ENCODE measurements around the gene CAMK4. TPM values are rescaled to one million over a fixed set of nuclear protein-coding genes. Genes with fewer than 3 reads are reported as not detected.
A peak's percentile ranks its signal among the peaks of the same experiment; 100 is the strongest.

Gene CAMK4
- total and polyA plus RNA-seq, 10 donors = 0.90 to 22.3 (median 12.6) TPM

- intact Hi-C loops (cut with DNase I; ENCODE audit: low total_unique reads) = no loop called here
Measured at GRCh38 chr5:111221139-111221538, 3.0 kb upstream of the CAMK4 start.

GRCh38 chr5:111223101-111223786 is 940 bp upstream of the CAMK4 start:
- peaks cover 0 to 34% (median 21%) of the 10 kb centered on the region in 6 donors for H3K4me1 ChIP-seq
- peak overlapping the region in 5 of 8 donors; percentile 15 to 74 (median 37) for H3K27ac ChIP-seq

More at GRCh38 chr5:111221139-111221538, 3.0 kb upstream of the CAMK4 start:
- Histone ChIP-seq H3K4me1 (peaks cover 0 to 22% (median 14%) of the 10 kb centered on the region in 6 donors), H3K4me3 (no peak overlapping the region), H3K9me3 (no peaks in the 10 kb centered on the region), H3K27ac (no peak overlapping the region), H3K27me3 (replicated peaks in 1 of 7) (peaks cover 0 to 29% (median 13%) of the 10 kb centered on the region in 7 donors), H3K36me3 (no peaks in the 10 kb centered on the region)
- DNase-seq = no peak
- 87 to 100% (median 95%) methylated on average over 1 of the region's 1 CpG for WGBS, 5 donors
- TF ChIP-seq POLR2AphosphoS5 (IDR thresholded peaks at IDR 0.05) (no peak), POLR2A (IDR thresholded peaks at IDR 0.05) (no peak), CTCF (IDR thresholded peaks at IDR 0.05 in 8 of 11, conservative IDR thresholded peaks at IDR 0.05 in 3 of 11) (no peak)

GRCh38 chr5:111224561-111225345 is 569 bp downstream of the CAMK4 start:
- 2 to 11% (median 2%) methylated on average over 13 to 34 of the region's 34 CpGs for WGBS, 5 donors
- H3K4me1 ChIP-seq = peaks cover 0 to 46% (median 21%) of the 10 kb centered on the region in 6 donors
- H3K36me3 ChIP-seq = no peaks in the 10 kb centered on the region
- intact Hi-C loops (cut with DNase I; ENCODE audit: low total_unique reads) = no loop called here
- TF ChIP-seq CTCF (IDR thresholded peaks at IDR 0.05 in 8 of 11, conservative IDR thresholded peaks at IDR 0.05 in 3 of 11) = no peak
- TF ChIP-seq POLR2A (IDR thresholded peaks at IDR 0.05) = no peak
- no peak for TF ChIP-seq POLR2AphosphoS5 (IDR thresholded peaks at IDR 0.05)
- H3K4me3 ChIP-seq = peak overlapping the region; percentile 40 to 79 (median 52)
- DNase-seq = no peak
- H3K27ac ChIP-seq = peak overlapping the region in 4 of 8 donors; percentile 28 to 74 (median 60)
- peaks cover 0 to 48% (median 13%) of the 10 kb centered on the region in 7 donors for H3K27me3 ChIP-seq (replicated peaks in 1 of 7)
- no peaks in the 10 kb centered on the region for H3K9me3 ChIP-seq

More at GRCh38 chr5:111223101-111223786, 940 bp upstream of the CAMK4 start:
- Histone ChIP-seq H3K36me3 (no peaks in the 10 kb centered on the region), H3K4me3 (peak overlapping the region; percentile 40 to 79 (median 52)), H3K27me3 (replicated peaks in 1 of 7) (peaks cover 0 to 48% (median 13%) of the 10 kb centered on the region in 7 donors), H3K9me3 (no peaks in the 10 kb centered on the region)
- no peak for DNase-seq
- intact Hi-C loops (cut with DNase I; ENCODE audit: low total_unique reads) = no loop called here
- TF ChIP-seq POLR2AphosphoS5 (IDR thresholded peaks at IDR 0.05) = no peak
- TF ChIP-seq CTCF (IDR thresholded peaks at IDR 0.05 in 8 of 11, conservative IDR thresholded peaks at IDR 0.05 in 3 of 11) = no peak
- TF ChIP-seq POLR2A (IDR thresholded peaks at IDR 0.05) = no peak
- 38 to 47% (median 42%) methylated on average over 7 to 8 of the region's 8 CpGs for WGBS, 5 donors

- Histone ChIP-seq H3K4me3 (peak overlapping the region in 2 of 8 donors; percentile 2 to 79), H3K9me3 (no peaks in the 10 kb centered on the region), H3K27ac (peak overlapping the region in 4 of 8 donors; percentile 5 to 78 (median 46)), H3K36me3 (no peaks in the 10 kb centered on the region), H3K27me3 (replicated peaks in 1 of 7) (peaks cover 0 to 48% (median 13%) of the 10 kb centered on the region in 7 donors), H3K4me1 (peaks cover 0 to 51% (median 21%) of the 10 kb centered on the region in 6 donors)
- 69 to 76% (median 74%) methylated on average over 4 of the region's 4 CpGs for WGBS, 5 donors
- DNase-seq = no peak
- TF ChIP-seq POLR2A (IDR thresholded peaks at IDR 0.05) (no peak), CTCF (IDR thresholded peaks at IDR 0.05 in 8 of 11, conservative IDR thresholded peaks at IDR 0.05 in 3 of 11) (no peak), POLR2AphosphoS5 (IDR thresholded peaks at IDR 0.05) (no peak)
- intact Hi-C loops (cut with DNase I; ENCODE audit: low total_unique reads) = no loop called here
Measured at GRCh38 chr5:111225926-111226325, 1.7 kb downstream of the CAMK4 start.
